Measurements from ENCODE around the gene MEAF6.
"Not testable (repeated sequence)": the region's sequence is repeated elsewhere in the genome, so short reads cannot be mapped to it uniquely, and the experiment has no call there.

Gene MEAF6

GRCh38 chr1:37514350-37515184, at the start of gene MEAF6:
TSS of gene MEAF6 (minus strand) at chr1:37514766. CDS start at chr1:37514746, 20 bp downstream.
- peak; percentile 70 to 71 for DNase-seq

- DNase-seq = no peak
Observed at GRCh38 chr1:37562984-37563383, 48.4 kb upstream of the MEAF6 start.

- peak in 1 of 2 experiments; percentile 6 for DNase-seq
Observed at GRCh38 chr1:37561133-37562132, 46.9 kb upstream of the MEAF6 start.

- no peak for DNase-seq
Observed at GRCh38 chr1:37560401-37561132, 46.0 kb upstream of the MEAF6 start.

- DNase-seq = not testable (repeated sequence)
Observed at GRCh38 chr1:37559957-37560379, 45.4 kb upstream of the MEAF6 start.

GRCh38 chr1:37559080-37559479, 44.5 kb upstream of the MEAF6 start:
- no peak for DNase-seq

GRCh38 chr1:37558411-37558810, 43.8 kb upstream of the MEAF6 start:
- no peak for DNase-seq

- no peak for DNase-seq
Observed at GRCh38 chr1:37557402-37557801, 42.8 kb upstream of the MEAF6 start.

GRCh38 chr1:37556712-37557196, 42.2 kb upstream of the MEAF6 start, which contains the start of gene DNALI1:
TSS of gene DNALI1 (plus strand) at chr1:37556940. CDS start at chr1:37556995, 55 bp downstream.
- DNase-seq = no peak

GRCh38 chr1:37553927-37554808, 39.6 kb upstream of the MEAF6 start, which contains the start of gene SNIP1:
TSS of gene SNIP1 (minus strand) at chr1:37554293. CDS start at chr1:37554229, 64 bp downstream.
- DNase-seq = peak; percentile 86 to 88

- DNase-seq = no peak
Observed at GRCh38 chr1:37553598-37553926, 39.0 kb upstream of the MEAF6 start.

- no peak for DNase-seq
Observed at GRCh38 chr1:37549341-37549740, 34.8 kb upstream of the MEAF6 start.

GRCh38 chr1:37545019-37545418, 30.5 kb upstream of the MEAF6 start:
- no peak for DNase-seq

GRCh38 chr1:37544530-37544929, 30.0 kb upstream of the MEAF6 start:
- DNase-seq = no peak

GRCh38 chr1:37540036-37540785, 25.6 kb upstream of the MEAF6 start:
- no peak for DNase-seq

- DNase-seq = not testable (repeated sequence)
Observed at GRCh38 chr1:37539154-37539553, 24.6 kb upstream of the MEAF6 start.

GRCh38 chr1:37537378-37537777, 22.8 kb upstream of the MEAF6 start:
- no peak for DNase-seq

- no peak for DNase-seq
Observed at GRCh38 chr1:37533317-37534093, 18.9 kb upstream of the MEAF6 start.

GRCh38 chr1:37532418-37533156, 18.0 kb upstream of the MEAF6 start:
- not testable (repeated sequence) for DNase-seq

Measured in activated CD4-positive, alpha-beta T cell treated with anti-CD3 and anti-CD28 coated beads, Interleukin-2, amount 50 U/mL, for 4 hours (primary cell).